K562 (cell line): ENCODE data around the gene BMP6. TPM values are rescaled to one million over a fixed set of nuclear protein-coding genes. Genes with fewer than 3 reads are reported as not detected.

ENCODE experiments used
- ATAC-seq: fragments of 200-7000 bp; cut with Tn5 transposase; 3 replicates; pipeline ENCODE4 v1.9.1; 2020; ENCODE audit warnings: moderate library complexity
- BruUV-seq: library from RNA; stranded (reverse); fragments of 400-500 nt; replicated peaks from 2 replicates; lab custom pipeline; 2021; lab: Mats Ljungman, UMichigan
- CTCF ChIA-PET: fragments of 300-600 bp; formaldehyde crosslinking; extraction: SDS; loops from one replicate; lab custom pipeline; 2021; ENCODE audit warnings: low intra/inter-chr PET ratio; lab: Yijun Ruan, JAX
- POLR2A ChIA-PET: fragments of 300-600, 350-650 bp; sonication (Branson Sonifier 250); formaldehyde crosslinking; extraction: SDS; loops from one replicate; lab custom pipeline; 2021; ENCODE audit warnings: antibody characterized with exemption, inconsistent platforms; lab: Yijun Ruan, JAX
- DNase-seq, 4 experiments: peaks; one replicate each; pipeline versions ENCODE4 v3.0.0 to v3.0.0-alpha.2; 2011 to 2018; ENCODE audit warnings: low spot score in 3 of 4, mixed read lengths in 3 of 4; ENCODE audit errors: extremely low read depth in 1 of 4
- FAIRE-seq: peaks from 2 replicates; lab custom pipeline; 2011; peaks lifted over from hg19 to GRCh38; lab: Jason Lieb, UNC
- H2AFZ ChIP-seq: 2 replicates; pipeline ENCODE4 v1.6.0; 2011; ENCODE audit warnings: low read depth, low read length, control low read depth, inconsistent platforms
- H3K27ac ChIP-seq: fragments of 200-600 bp; 3 replicates; pipeline ENCODE4 v1.8.0; 2011; ENCODE audit warnings: low read depth, mild to moderate bottlenecking, control low read depth, inconsistent platforms, low read length, moderate library complexity, mixed read lengths; ENCODE audit errors: extremely low read depth
- H3K27me3 ChIP-seq, 2 experiments: fragments of 300-600 bp in 1 of 2; 2 replicates in 1 of 2; 3 replicates in 1 of 2; pipeline versions ENCODE4 v1.6.0 to v1.8.0; 2011; ENCODE audit warnings: inconsistent platforms in 2 of 2, low read length in 2 of 2, mild to moderate bottlenecking in 1 of 2, mixed read lengths in 1 of 2, moderate library complexity in 1 of 2; ENCODE audit not compliant: control insufficient read depth in 2 of 2, insufficient read depth in 2 of 2
- H3K36me3 ChIP-seq: fragments of 300-600 bp; 3 replicates; pipeline ENCODE4 v1.8.0; 2011; ENCODE audit warnings: mild to moderate bottlenecking, low read length, inconsistent platforms; ENCODE audit not compliant: control insufficient read depth, insufficient read depth
- H3K4me1 ChIP-seq, 2 experiments: fragments of 200-600 bp in 1 of 2; replicated peaks in 1 of 2; 2 replicates in 1 of 2; 3 replicates in 1 of 2; pipeline versions ENCODE4 v1.5.1 to v1.8.0; 2011; ENCODE audit warnings: inconsistent platforms in 2 of 2, low read length in 2 of 2, mild to moderate bottlenecking in 1 of 2, mixed read lengths in 1 of 2, moderate library complexity in 1 of 2; ENCODE audit not compliant: control insufficient read depth in 2 of 2, insufficient read depth in 2 of 2
- H3K4me2 ChIP-seq: 2 replicates; pipeline ENCODE4 v1.6.1; 2011; ENCODE audit warnings: low read length, control low read depth, inconsistent platforms, mixed read lengths; ENCODE audit not compliant: insufficient read depth
- H3K4me3 ChIP-seq: fragments of 200-600 bp; sonication (generic), shearing (Covaris generic); 2 replicates; pipeline ENCODE4 v1.5.1; 2016; ENCODE audit warnings: control low read depth, inconsistent platforms
- H3K79me2 ChIP-seq: fragments of 200-600 bp; 3 replicates; pipeline ENCODE4 v1.8.0; 2011; ENCODE audit warnings: low read length, inconsistent platforms; ENCODE audit not compliant: control insufficient read depth, insufficient read depth
- H3K9ac ChIP-seq, 2 experiments: 2 replicates each; pipeline versions ENCODE4 v1.6.0 to v1.6.1; 2011; ENCODE audit warnings: low read depth in 2 of 2, low read length in 2 of 2, control low read depth in 1 of 2, inconsistent platforms in 1 of 2, mild to moderate bottlenecking in 1 of 2, mixed read lengths in 1 of 2; ENCODE audit not compliant: insufficient read depth in 1 of 2
- H3K9me1 ChIP-seq: one replicate; pipeline ENCODE4 v1.6.0; 2011; ENCODE audit warnings: inconsistent platforms, mild to moderate bottlenecking, low read length, moderate library complexity; ENCODE audit not compliant: control insufficient read depth, insufficient read depth
- H3K9me3 ChIP-seq: replicated peaks from 2 replicates; pipeline ENCODE4 v1.5.1; 2011; ENCODE audit warnings: low read depth, low read length, inconsistent platforms; ENCODE audit not compliant: control insufficient read depth, insufficient read depth
- H4K20me1 ChIP-seq: replicated peaks from 2 replicates; pipeline ENCODE4 v1.6.1; 2011; ENCODE audit warnings: low read length, inconsistent platforms, mixed read lengths; ENCODE audit not compliant: control insufficient read depth, insufficient read depth
- BACH1 ChIP-seq: fragments of 200-800 bp; sonication (Bioruptor generic); IDR thresholded peaks from 2 replicates; pipeline ENCODE4 v1.6.1; 2016; ENCODE audit warnings: missing genetic modification characterization, missing compliant biosample characterization
- BHLHE40 ChIP-seq: IDR thresholded peaks from 2 replicates; pipeline ENCODE4 v1.6.1; 2011; ENCODE audit warnings: low read length, improper control_type of control experiment
- C11orf30 ChIP-seq: fragments of 450-650 bp; IDR thresholded peaks from 2 replicates; pipeline ENCODE4 v1.6.1; 2016; ENCODE audit warnings: low read depth, mild to moderate bottlenecking
- CBFA2T3 ChIP-seq: fragments of 450-650 bp; IDR thresholded peaks from 2 replicates; pipeline ENCODE4 v1.6.1; 2017
- CHD1 ChIP-seq: fragments of 200-600 bp; sonication (generic); IDR thresholded peaks from one replicate; pipeline ENCODE4 v1.6.1; 2012; ENCODE audit warnings: mild to moderate bottlenecking, moderate library complexity, low read length, inconsistent platforms
- CTBP1 ChIP-seq: fragments of 450-650 bp; IDR thresholded peaks from 2 replicates; pipeline ENCODE4 v1.6.1; 2016; ENCODE audit warnings: borderline replicate concordance
- EGR1 ChIP-seq: fragments of 450-650 bp; conservative IDR thresholded peaks from 2 replicates; pipeline ENCODE4 v1.6.1; 2017; ENCODE audit warnings: mild to moderate bottlenecking
- ELF4 ChIP-seq: fragments of 450-650 bp; formaldehyde crosslinking; IDR thresholded peaks from 2 replicates; pipeline ENCODE4 v1.4.0; 2022; ENCODE audit warnings: missing genetic modification characterization
- ETV5 ChIP-seq: sonication (generic); formaldehyde crosslinking; IDR thresholded peaks from 2 replicates; pipeline ENCODE4 v1.4.0; 2020; ENCODE audit warnings: low read depth, mild to moderate bottlenecking, missing genetic modification reagents
- JUND ChIP-seq, 2 experiments: IDR thresholded peaks; 2 replicates in 1 of 2; 3 replicates in 1 of 2; pipeline ENCODE4 v1.6.1; 2011; ENCODE audit warnings: borderline replicate concordance in 2 of 2, low read depth in 2 of 2, low read length in 2 of 2, improper control_type of control experiment in 1 of 2, missing biosample characterization in 1 of 2, missing genetic modification characterization in 1 of 2, missing genetic modification reagents in 1 of 2
- KLF10 ChIP-seq: fragments of 250-450 bp; sonication (Bioruptor Pico); IDR thresholded peaks from 2 replicates; pipeline ENCODE4 v1.6.1; 2021; ENCODE audit warnings: matching md5 sums
- LEF1 ChIP-seq: fragments of 450-650 bp; IDR thresholded peaks from 2 replicates; pipeline ENCODE4 v1.6.1; 2016; ENCODE audit warnings: mild to moderate bottlenecking
- MAFK ChIP-seq: IDR thresholded peaks from 2 replicates; pipeline ENCODE4 v1.6.1; 2011; ENCODE audit warnings: low read length, improper control_type of control experiment
- NFIC ChIP-seq: fragments of 450-650 bp; IDR thresholded peaks from 2 replicates; pipeline ENCODE4 v1.6.1; 2017; ENCODE audit warnings: mild to moderate bottlenecking, inconsistent platforms
- PHTF2 ChIP-seq: fragments of 250-450 bp; sonication (Bioruptor Pico); IDR thresholded peaks from 2 replicates; pipeline ENCODE4 v1.5.0; 2021; ENCODE audit warnings: mild to moderate bottlenecking
- SOX6 ChIP-seq: fragments of 450-650 bp; IDR thresholded peaks from 2 replicates; pipeline ENCODE4 v1.6.1; 2014; ENCODE audit warnings: mild to moderate bottlenecking
- ZEB2 ChIP-seq: fragments of 450-650 bp; IDR thresholded peaks from 2 replicates; pipeline ENCODE4 v1.6.1; 2016
- ZNF146 ChIP-seq: IDR thresholded peaks from one replicate; pipeline ENCODE4 v1.6.1; 2018; ENCODE audit warnings: missing compliant biosample characterization; ENCODE audit not compliant: unreplicated experiment
- ZNF316 ChIP-seq: fragments of 450-650 bp; IDR thresholded peaks from 2 replicates; pipeline ENCODE4 v1.6.1; 2016
- WGBS: fragments of 100-300 bp; shearing (Covaris generic); methylation state at CpG from one replicate; pipeline ENCODE4 v1.1.6; 2016; ENCODE audit warnings: low coverage, mixed read lengths; ENCODE audit not compliant: insufficient coverage; ENCODE audit errors: missing lambda C conversion rate; 5-methylcytosine and 5-hydroxymethylcytosine counted together
- in situ Hi-C: fragments of 300-500 bp; cut with MboI; formaldehyde crosslinking; loops from 4 replicates; pipeline ENCODE4 v1.15.0; 2018; ENCODE audit warnings: inconsistent platforms, mixed read lengths
- intact Hi-C: fragments of 100-400 bp; cut with micrococcal nuclease; formaldehyde crosslinking; loops from 2 replicates; pipeline ENCODE4 v1.14.2; 2022
- polyA plus RNA-seq, 8 experiments: library from polyadenylated mRNA; depleted of rRNA in 4 of 8; stranded (reverse) in 5 of 8; unstranded in 3 of 8; fragments of >200 nt; fragmentation: Nextera tagmentation in 2 of 8; fragmentation: Illumina TruSeq in 1 of 8; extraction: Ambion mirVana in 2 of 8; extraction: Trizol in 1 of 8; gene quantifications; 2 replicates each; pipeline versions ENCODE4 v1.2.1 to v1.2.3, GENCODE V29; 2011 to 2014; ENCODE audit warnings: inconsistent platforms in 1 of 8, missing spikeins in 1 of 8
- total RNA-seq, 7 experiments: library from RNA; depleted of rRNA in 6 of 7; stranded (reverse); fragments of >200 nt in 6 of 7; fragmentation: Illumina TruSeq in 2 of 7; extraction: Trizol in 2 of 7; gene quantifications; 2 replicates each; pipeline versions ENCODE4 v1.2.1 to v1.2.3, GENCODE V29; 2011 to 2021; ENCODE audit warnings: low replicate concordance in 1 of 7
- TF ChIP-seq, protein P1 (sequence below), 2 experiments: IDR thresholded peaks in 1 of 2; conservative IDR thresholded peaks in 1 of 2; 2 replicates each; pipeline ENCODE4 v1.6.1; 2016; ENCODE audit warnings: low read depth in 2 of 2, mild to moderate bottlenecking in 1 of 2, missing compliant biosample characterization in 1 of 2, missing genetic modification characterization in 1 of 2, moderate library complexity in 1 of 2
- TF ChIP-seq, protein P2 (sequence below): fragments of 200-800 bp; sonication (Bioruptor generic); IDR thresholded peaks from 2 replicates; pipeline ENCODE4 v1.6.1; 2017; ENCODE audit warnings: missing genetic modification characterization, missing compliant biosample characterization

The BMP6 gene
- total and polyA plus RNA-seq, 9 of the 15 experiments (the other 6 are each of a cell fraction or from before 2014, with no cell fraction given) = 0.01 to 0.13 (median 0.06) TPM; not detected in 3

DNA sequence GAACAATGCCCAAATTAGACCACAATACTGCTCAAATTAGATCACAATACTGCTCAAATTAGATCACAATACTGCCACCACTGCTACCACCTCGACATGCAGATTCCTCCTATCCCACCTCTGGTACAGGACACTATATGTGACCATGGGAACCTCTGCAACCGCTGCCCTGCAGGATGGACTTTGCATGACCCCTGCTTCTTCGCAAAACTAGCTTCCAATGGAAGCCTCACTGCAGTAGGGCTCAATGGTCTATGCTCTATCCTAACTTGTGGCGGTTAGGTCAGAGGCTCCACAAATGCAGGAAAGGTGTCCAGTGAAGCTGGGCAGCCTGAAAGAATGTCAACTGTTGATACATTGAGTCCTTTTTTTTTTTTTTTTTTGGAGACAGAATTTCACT lies 192.5 kb downstream of the BMP6 start (continued):
- TF ChIP-seq SOX6 (no peak), PHTF2 (no peak), CHD1 (no peak), KLF10 (CRISPR knock-in tag) (no peak), ZNF146 (CRISPR knock-in tag) (no peak), ELF4 (CRISPR knock-in tag) (no peak)

DNA sequence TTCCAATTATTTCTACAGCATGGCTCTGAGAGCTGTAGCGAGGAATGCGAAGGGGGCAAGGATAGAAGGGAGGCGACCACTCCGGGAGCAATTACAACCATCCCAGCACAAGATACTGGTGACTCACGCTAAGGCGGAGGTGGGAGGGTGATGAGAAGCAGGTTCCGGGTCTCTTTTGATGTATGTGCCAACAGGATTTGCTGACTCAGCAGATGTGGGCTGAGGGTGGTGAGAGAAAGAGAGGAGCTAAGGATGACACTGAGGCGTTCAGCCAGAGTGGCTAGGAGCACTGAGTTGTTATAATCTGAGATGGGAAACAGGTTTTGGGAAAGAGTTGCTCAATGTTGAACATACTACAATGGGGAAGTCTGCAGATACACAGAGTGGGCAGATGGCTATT lies 194.0 kb downstream of the BMP6 start:
- FAIRE-seq (peak; percentile 35), DNase-seq (peak; percentile 60 to 74 (median 64)), ATAC-seq (peak; percentile 66)
- Histone ChIP-seq H3K79me2 (no peaks in the 10 kb centered on the region), H2AFZ (no peak overlapping the region), H3K4me2 (no peak overlapping the region), H3K9ac (no peak overlapping the region), H3K4me1 (peaks cover 7 to 28% of the 10 kb centered on the region in 2 experiments), H3K9me1 (no peaks in the 10 kb centered on the region), H3K9me3 (no peaks in the 10 kb centered on the region), H4K20me1 (no peaks in the 10 kb centered on the region), H3K36me3 (no peaks in the 10 kb centered on the region), H3K4me3 (no peak overlapping the region), H3K27ac (no peak overlapping the region), H3K27me3 (peaks cover 14 to 38% of the 10 kb centered on the region in 2 experiments)
- no TSS peak for BruUV-seq
- WGBS = 8% methylated on average over 8 of the region's 8 CpGs
- CTCF ChIA-PET = no interaction called here
- in situ Hi-C loops (no loop called here), intact Hi-C loops (no loop called here)
- POLR2A ChIA-PET = no interaction called here
- TF ChIP-seq MAFK (peak; percentile 100), C11orf30 (peak; percentile 100), ZNF316 (peak; percentile 100), CBFA2T3 (peak; percentile 51), BHLHE40 (peak; percentile 28), ZEB2 (peak; percentile 69; the same call in 1 of the 2 replicates), JUND (IDR thresholded peaks at IDR 0.05; ENCODE audit: borderline replicate concordance, low read depth, low read length) (peak; percentile 83), JUND (tag; IDR thresholded peaks at IDR 0.05; ENCODE audit: borderline replicate concordance, low read depth, low read length) (peak; percentile 63; the same call in 1 of the 3 replicates), ETV5 (peak; percentile 72), NFIC (peak; percentile 67), CTBP1 (peak; percentile 74), LEF1 (peak; percentile 94), EGR1 (peak; percentile 87), BACH1 (peak; percentile 92)
- TF ChIP-seq, protein P1, sequence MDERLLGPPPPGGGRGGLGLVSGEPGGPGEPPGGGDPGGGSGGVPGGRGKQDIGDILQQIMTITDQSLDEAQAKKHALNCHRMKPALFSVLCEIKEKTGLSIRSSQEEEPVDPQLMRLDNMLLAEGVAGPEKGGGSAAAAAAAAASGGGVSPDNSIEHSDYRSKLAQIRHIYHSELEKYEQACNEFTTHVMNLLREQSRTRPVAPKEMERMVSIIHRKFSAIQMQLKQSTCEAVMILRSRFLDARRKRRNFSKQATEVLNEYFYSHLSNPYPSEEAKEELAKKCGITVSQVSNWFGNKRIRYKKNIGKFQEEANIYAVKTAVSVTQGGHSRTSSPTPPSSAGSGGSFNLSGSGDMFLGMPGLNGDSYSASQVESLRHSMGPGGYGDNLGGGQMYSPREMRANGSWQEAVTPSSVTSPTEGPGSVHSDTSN (CRISPR knock-in tag; IDR thresholded peaks at IDR 0.05; ENCODE audit: low read depth) = no peak
- TF ChIP-seq, protein P1 (tag; conservative IDR thresholded peaks at IDR 0.05; ENCODE audit: low read depth) = peak; percentile 41; the same call in 1 of the 2 replicates
- TF ChIP-seq, protein P2, sequence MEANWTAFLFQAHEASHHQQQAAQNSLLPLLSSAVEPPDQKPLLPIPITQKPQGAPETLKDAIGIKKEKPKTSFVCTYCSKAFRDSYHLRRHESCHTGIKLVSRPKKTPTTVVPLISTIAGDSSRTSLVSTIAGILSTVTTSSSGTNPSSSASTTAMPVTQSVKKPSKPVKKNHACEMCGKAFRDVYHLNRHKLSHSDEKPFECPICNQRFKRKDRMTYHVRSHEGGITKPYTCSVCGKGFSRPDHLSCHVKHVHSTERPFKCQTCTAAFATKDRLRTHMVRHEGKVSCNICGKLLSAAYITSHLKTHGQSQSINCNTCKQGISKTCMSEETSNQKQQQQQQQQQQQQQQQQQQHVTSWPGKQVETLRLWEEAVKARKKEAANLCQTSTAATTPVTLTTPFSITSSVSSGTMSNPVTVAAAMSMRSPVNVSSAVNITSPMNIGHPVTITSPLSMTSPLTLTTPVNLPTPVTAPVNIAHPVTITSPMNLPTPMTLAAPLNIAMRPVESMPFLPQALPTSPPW = peak; percentile 41; the same call in 1 of the 2 replicates
